Suppressor macrophage treated with lipopolysaccharide for 4 hours (primary cell): ENCODE data around the gene BCAS1.

Experiments used
- DNase-seq: peaks from one replicate; pipeline ENCODE4 v3.0.0-alpha.2; 2020

Gene BCAS1

DNA sequence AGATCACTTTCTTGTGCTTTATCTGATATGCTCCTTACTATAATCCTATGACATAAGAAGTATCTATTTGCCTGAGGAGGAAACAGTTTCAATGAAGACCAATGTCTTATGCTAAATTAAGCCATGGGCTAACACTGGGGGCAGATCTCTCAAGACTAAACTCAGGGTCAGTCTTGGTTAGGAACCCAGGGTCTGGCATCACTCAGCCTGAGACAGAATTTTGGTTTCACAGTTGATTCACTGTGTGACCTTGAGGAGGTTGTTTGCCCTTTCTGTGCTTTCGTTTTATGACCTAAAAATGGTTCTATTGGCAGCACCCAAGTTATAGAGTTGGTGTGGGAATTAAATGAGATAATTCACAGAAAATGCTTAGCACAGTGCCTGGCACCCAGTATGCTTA, 4.9 kb upstream of the BCAS1 start:
- no peak for DNase-seq

DNA sequence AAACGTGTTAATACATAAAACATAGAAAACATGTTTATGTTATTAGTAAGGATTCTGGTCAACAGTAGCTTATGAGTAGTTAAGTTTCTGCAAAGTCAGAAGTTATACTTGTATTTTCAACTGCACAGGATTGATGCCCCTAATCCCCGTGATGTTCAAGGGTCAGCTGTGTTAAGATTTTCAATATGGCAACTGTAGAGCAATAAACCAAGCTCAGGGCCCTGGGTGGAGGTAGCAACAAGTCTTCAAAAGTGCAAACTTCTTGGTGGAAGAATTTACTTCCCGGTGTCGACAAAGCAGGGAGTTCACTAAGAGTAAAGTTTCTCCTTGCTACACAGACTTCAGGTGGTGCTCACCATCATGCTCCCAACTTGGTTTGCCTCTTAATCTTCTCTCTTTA, 4.1 kb upstream of the BCAS1 start:
- DNase-seq = no peak

DNA sequence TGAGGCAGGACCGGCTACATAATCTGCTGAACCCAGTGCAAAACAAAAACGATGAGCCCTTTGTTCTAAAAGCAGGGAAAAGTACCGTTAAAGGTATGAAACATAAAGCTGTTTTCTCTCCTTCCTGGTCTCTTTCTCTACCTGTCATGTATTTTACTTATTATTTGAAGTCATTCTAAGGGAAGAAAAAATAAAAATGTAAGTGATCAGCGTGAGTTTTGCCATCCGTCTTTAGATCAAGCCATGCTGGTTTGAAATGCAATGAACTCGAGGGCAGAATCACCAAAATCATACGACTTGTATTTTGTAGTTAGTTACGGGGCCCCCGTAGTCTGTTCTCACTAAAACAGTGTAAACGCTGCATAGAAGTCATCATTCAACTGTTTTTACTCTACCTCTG, 2.9 kb upstream of the BCAS1 start:
- no peak for DNase-seq

DNA sequence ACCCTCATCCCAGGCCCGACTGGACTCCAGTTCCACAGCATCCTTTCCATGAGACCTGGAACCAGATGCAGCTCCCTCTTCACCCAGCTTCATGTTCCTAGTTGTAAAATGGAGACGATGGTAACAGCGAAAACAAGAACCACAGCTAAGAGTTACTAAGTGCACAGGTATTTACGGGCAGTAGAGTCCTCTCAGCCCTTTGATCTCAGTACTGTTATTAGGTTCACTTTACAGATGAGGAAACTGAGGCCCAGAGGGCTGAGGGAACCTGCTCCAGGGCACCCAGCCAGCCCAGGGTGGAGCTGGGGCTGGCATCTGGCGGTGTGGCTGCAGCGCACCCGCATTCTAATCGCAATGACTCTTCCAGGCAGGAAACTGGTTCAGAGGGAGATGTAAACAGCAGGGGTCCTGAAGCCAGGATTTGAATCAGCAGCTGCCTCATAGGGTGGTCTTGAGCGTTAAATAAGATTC, 858 bp downstream of the BCAS1 start:
- no peak for DNase-seq

DNA sequence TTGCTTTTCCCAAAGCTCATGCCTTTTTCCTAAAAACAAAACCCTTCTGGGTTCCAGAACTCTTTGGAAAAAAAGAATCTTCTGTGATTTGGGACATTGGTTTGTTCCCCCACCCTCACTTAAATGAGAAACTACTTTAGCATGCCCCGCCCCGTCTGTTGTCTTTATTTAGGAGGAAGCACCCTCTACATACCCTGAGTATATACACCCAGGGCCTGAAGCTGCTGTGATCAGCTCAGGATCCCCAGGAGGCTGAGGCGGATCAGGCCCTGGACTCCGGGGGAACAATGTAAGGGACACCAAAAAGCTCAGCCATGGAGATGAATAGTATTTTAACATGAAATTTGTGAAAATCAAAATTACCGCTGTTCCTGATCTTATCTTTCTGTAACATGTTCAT, 1.4 kb downstream of the BCAS1 start:
- DNase-seq = no peak

DNA sequence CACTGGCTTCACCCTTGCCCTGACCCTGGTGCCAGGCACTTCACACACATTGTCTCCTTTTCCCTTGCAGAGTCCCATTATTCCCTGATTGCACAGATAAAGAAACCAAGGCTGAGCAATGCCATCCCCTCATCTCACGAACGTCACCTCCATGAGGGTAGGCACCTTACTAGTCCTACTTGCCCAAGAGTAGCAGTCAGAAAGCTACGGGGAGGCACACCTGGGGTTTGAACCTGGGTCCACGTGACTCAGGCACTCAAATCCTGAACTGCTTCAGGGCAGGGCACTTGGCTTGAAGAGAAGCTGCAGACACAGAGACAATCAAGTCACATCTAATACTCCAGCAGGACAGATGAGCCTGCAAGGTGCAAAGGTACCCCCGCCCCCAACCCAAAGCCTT, 1.9 kb downstream of the BCAS1 start:
- DNase-seq = no peak

DNA sequence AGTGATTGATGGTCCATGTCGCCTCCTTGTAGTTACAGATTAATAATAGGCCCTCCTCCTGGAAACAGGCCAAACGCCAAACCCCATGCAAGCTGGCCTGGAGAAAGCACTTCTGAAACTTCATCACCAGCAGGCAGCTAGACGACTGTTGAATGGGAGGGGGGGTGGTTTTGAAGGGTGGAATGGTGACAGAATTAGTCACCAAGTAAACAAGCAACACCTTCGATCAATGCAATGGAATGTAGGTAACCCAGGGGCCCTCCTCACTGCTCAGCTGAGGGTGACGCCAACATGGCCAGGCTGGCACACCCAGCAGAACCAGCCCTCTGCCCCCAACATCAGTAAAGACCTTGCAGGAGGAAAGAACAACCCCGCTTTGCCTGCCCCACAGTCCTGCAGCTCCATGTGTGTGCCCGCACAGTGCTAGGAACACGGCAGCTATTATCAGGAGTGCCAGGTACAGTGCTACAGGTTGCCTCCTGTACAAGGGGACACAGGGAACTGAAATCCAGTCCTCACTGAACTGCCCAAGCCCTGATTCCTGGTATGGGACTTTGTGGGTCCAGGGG, 2.7 kb downstream of the BCAS1 start:
- no peak for DNase-seq

DNA sequence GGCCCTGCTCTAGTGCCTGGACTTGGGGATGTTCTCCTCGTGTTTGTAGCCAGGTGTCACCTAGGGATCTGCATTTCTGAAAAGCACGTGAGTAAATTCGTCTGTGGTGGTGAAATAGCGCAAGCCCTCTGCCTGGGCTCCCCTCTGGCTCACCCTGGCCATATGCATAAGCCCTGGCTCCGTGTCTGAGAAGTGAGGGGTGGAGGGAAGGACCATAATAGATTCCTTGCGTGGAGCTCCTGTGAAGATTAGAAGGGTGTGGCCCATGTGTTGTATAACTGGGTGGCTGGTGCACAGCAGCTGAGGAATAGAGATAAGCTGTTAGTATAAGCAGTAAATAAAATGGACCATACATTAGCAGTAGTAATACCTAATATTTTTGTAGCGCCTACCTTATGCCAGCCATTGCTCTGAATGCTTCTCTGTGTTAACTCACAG, 4.8 kb downstream of the BCAS1 start:
- DNase-seq = no peak

DNA sequence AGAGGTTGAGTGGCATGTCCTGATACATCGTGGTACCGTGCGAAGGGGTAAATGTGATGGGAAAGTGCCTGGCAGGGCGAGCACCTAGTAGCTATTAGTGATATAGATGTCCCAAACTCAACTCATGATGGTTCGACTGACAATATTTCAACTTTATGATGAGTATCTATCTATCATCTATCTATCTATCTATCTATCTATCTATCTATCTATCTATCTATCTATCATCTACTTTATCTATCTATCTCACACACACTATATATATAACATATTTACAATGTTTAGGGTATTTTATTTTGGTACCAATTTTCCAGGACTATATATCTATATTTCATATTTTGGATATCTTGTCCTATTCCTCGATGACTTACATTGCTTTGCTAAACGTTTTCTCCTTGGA, 5.5 kb downstream of the BCAS1 start:
- no peak for DNase-seq

DNA sequence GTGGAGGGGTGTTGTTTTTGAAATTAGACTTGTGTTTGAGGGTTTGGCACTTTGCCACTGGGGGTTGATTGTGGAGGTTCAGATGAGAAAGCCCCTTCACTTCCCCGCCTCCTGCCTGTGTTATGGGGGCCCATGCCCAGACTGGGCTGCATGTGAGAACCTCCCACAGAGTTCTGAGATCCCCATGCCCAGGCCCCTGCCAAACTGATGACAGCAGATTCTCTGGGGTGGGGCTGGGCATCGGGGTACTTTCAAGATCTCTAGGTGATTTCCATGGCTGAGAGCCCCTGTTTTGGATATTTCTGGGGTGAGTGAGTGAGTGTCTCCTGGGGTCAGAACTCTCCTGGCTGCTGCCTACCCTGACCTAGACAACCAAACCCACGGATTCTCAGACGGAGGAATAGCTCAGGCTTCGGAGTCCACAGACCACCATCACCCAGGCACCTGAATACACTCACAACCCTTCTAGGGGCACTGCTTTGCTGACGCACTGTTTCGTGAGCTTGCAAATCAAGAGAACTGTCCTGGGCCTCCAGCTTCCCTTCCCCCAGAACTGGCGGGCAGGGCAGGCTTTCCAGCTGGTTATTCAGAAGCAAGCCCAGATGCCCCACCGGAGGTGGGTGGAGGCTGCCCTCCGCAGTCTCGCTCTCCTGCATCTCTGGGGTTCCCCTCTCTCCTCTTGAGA, 6.3 kb downstream of the BCAS1 start:
- no peak for DNase-seq

DNA sequence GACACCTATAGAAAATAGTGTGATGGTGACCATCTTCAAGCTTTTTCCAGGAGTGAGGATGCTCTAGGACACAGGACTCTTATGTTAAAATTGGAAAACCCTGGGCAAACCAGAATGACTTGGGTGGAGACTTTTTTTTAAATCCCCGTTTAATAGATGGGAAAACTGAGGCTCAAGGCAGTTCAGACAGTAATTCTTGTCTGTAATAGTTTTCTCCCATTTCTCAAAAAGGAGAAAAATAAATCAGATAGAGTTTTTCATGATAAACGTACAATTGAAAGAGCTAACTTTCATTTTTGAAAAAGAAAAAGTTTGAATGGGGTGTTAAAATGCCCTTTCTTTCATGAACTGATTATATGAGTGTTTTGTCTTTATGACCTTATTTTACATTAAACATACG, 6.8 kb downstream of the BCAS1 start:
- no peak for DNase-seq

DNA sequence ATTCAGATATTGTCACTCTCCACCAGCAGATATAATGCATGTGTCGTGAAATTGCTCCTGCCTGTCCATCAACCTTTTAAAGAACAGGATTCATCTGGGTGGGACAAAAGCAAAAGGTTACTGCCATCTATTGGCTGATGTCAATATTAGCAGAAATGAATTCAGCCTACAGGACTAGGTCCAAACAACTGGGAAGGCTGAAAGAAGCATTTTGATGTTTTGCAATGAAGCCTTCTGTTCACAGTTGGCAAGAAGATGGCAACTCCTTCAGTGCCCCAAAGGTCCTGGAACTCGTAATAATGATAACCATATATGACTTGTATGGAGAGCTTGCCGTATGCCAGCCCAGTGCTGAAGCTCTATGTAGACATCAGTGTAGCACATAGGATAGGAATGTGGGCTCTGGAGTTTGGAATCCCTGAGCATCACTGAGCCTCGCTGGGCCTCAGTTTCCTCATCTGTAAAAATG, 7.5 kb downstream of the BCAS1 start:
- DNase-seq = peak; percentile 65

DNA sequence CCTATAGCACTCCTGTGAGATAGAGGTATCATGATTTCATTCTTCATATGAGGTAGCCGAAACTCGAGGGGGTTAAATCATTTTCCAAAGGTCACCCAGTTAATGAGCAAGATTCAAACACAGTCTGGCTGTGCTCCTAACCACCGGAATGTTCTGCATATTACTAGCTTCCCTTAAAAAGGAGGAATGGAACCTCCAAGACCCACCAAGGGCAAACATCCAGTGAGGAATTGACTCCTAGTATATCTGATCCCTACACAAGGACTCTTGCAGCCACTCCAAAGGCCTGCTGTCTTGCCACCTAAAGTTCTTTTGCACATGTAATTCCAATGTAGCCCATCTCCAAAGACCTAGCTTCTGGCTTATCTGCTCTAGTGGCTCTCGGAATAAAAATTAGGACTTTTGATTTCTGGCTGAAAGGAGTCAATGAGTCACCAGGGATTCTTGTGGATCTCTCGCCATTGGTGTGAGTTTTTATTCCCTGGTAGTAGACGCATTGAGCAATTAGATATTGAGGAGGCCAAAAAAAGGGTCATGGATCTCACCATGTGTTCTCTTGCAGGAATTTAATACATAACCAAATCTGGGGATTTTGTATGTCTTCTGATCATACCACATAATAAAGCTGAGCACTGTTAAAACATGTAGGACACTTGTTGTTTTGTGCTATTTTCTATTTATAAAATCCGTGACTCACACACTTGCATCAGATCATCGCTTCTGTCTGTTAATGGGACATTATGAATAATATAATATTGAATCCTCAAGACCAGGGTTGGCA, 9.1 kb downstream of the BCAS1 start:
- DNase-seq = peak; percentile 23

DNA sequence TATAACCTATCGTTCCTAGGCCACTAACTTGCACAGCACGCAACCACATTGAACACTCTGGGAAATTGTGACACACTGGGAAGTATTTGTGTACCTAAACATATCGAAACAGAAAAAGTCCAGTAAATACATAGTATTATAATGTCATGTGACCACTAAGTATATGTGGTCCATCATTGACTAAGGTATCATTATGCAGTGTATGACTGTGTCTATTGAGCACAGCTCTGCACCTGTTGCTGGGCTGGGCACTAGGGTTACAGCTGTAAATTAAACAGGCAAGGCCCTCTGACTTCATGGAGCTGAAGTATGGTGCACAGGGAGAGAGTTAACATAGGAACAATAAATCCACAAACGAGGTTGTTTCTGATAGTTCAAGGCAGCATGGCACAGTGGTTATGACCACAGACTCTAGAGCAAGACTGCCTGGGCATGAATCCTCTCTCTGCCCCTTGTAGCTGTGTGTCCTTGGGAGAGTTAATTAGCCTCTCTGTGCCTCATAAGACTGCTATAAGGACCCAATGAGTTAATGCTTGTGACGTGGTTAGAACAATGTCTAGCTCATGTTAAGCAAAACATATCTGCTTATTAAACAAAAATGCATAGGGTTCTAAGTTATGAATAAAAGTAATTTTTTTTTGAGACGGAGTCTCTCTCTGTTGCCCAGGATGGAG, 10.6 kb downstream of the BCAS1 start:
- DNase-seq = no peak

DNA sequence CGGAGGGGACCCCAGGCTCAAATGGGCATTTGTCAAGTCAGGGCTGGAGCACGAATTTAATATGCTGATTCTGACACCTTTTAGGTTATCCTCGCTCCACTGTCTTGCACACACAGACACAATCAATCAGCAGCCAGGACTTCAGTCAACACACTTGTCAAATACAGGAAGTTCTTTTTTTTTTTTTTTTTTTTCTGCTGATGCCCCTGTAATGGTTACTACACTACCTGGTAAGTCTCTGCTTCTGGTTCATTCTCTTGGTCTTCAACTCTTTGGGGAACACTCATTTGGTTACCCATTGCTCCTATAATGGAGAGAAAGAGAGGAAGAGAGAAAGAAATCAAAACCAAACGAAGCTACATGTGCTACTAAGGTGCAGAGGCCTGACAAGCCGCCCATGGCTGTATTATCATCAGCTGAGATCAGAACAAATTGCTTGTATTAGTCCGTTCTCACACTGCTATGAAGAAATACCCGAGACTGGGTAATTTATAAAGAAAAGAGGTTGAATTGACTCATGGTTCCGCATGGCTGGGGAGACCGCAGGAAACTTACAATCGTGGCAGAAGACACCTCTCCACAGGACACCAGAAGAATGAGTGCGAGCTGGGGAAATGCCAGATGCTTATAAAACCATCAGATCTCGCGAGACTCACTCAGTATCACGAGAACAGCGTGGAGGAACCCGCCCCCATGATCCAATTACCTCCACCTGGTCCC, 11.8 kb downstream of the BCAS1 start:
- DNase-seq = no peak

DNA sequence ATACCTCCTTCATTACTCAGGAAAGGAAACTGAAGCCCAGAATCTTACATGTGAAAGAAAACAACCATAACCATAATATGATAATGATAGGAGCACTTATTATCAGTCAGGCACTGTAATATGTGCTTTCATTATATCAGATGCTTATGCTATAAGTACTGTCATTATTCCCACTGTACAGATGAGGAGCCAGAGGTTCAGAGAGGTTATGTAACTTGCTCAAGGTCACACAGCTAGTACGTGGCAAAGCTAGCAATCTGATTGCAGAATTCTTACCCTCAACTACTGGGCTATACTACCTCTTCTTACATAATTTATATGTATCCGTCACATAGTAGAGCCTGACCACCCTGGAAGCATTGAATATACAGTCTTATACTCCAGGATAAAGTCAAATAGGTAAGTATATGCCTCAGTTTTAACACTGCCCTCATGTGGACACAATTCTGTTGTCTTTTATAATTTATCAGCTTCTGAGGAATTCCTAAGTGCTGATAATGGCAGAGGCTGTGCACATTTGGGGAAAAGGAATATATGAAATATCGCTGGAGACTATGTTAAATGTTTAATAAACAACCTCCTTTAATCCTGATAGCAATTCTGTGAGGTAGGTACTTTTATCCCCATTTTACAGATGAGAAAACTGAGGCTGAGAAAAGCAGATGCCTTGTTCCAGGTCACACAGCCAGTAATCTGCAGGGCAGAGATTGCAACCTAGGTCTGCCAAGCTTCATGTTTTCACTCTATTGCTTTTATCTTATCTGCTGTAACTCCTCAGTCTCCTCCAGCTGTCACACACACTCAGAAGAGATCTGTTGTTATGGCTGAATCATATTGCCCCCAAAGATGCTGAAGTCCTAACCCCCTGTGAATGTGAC, 13.4 kb downstream of the BCAS1 start:
- DNase-seq = no peak

DNA sequence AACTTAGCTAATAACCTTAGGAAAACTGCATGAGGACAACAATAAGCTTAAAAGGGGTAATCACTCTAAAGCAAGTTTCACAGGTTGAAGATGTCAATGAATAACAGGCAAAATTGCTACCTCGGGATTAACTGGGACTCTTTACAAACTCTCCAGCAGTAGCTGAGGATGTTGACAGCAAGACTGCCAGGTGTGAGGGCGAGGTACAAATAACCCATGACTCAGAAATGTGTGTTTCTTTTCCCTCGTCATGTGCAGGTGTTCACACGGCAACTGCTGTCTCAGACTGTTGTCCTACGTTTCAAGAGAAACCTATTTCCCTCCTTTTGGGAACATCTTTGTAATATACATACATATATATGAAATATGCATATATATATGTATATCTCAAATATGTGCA, 15.9 kb downstream of the BCAS1 start:
- no peak for DNase-seq

DNA sequence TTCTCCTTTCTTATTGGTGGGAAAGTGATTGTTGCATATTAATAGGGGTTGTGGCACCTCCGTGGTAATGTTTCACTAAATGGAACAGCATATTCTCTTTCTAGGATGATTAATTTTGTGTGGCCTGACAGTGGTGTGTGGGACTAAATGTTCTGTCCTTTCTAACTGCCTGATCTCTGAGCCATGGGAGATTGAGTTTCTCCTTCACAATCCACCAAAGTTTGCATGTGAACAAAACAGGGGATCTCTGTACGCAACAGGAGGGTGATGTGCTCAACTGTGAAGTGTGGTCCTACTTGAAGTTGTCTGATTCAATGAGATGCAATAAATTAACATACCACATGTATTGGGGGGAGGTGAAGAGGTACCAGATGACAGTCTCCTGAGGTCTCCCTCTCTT, 19.3 kb downstream of the BCAS1 start:
- DNase-seq = no peak

DNA sequence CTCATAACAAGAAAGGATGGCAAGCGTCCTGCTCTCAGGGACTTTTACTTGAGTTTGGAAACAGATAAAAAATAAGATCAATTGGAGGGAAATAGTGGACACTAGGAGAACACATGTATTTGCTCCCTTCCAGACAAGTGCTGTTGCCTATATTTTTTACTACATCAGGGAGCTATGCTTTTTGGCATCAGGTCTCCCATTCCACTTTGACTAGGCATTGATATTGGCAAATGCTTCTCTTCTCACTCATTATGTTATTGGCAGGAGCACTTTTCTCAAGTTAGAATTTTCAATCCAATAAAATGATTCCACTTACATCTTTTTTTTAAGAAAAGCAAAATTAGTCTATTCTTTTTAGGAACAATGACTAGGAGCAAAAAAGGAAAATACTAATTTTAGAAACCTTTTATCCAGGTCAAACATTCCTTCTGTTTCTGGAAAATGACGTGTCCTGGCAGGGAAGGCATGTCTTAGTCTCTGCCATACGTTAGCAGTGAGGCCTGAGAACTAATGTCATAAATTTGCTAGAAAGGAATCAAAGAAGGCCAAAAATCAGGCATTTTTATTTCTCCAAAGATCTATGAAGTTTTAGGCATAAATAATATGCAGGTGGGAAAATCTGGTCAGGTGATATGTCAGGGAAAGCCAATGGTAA, 21.4 kb downstream of the BCAS1 start:
- DNase-seq = no peak

DNA sequence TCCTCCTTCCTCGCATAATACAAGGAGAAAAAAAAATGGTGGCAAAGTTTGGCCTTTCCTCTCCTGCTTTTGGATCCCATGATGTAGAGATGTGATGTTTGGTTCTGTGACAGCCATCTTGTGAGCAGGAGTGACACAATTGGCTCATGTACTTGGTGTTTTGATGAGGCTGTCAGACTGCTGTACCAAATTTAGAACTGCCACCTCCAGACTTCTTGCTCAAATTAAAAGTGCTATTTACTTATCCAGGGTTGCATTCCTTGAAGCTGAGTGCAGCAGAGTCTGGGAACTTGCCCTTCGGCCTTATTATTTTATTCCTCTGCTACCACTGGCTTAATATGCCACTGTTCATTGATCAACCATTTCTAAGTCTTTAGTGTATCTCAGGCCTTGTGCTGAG, 21.9 kb downstream of the BCAS1 start:
- DNase-seq = no peak

DNA sequence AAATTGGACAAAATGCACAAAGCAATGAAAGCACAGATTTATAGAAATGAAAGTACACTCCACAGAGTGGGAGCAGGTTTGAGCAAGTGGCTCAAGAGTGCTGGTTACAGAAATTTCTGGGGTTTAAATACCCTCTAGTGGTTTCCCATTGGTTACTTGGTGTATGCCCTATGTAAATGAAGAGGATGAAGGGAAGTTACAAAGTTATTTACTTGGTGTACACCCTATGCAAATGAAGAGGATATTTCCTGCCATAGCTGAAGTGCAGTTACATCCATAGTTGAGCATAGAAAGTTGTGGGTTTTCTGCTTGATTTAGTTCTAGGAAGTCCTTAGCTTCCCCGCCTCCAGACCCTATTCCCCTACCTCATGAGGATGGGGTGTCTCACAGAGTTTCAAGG, 22.7 kb downstream of the BCAS1 start:
- no peak for DNase-seq
